GM12878 (cell line): ENCODE measurements around the gene KRT33A. TPM values are rescaled to one million over a fixed set of nuclear protein-coding genes. Genes with fewer than 3 reads are reported as not detected.

ENCODE experiments used
- ATAC-seq: fragments of 200-7000 bp; cut with Tn5 transposase; 3 replicates; pipeline ENCODE4 v1.9.1; 2020; ENCODE audit warnings: mild to moderate bottlenecking, moderate library complexity
- BruUV-seq: library from RNA; stranded (reverse); fragments of 400-500 nt; replicated peaks from 2 replicates; lab custom pipeline; 2021; lab: Mats Ljungman, UMichigan
- CTCF ChIA-PET: fragments of 300-600 bp; sonication (Branson Sonifier 250); formaldehyde crosslinking; extraction: SDS; loops from one replicate; lab custom pipeline; 2021; ENCODE audit warnings: inconsistent platforms; lab: Yijun Ruan, JAX
- POLR2A ChIA-PET: fragments of 350-600 bp; formaldehyde crosslinking; extraction: SDS; loops from one replicate; lab custom pipeline; 2021; ENCODE audit warnings: inconsistent platforms; lab: Charles Lee
- RAD21 ChIA-PET: fragments of 300-600 bp; sonication (Branson Sonifier 250); formaldehyde crosslinking; loops from one replicate; lab custom pipeline; 2023; ENCODE audit warnings: antibody characterized with exemption; ENCODE audit not compliant: unreplicated experiment; lab: Charles Lee
- SMC1A ChIA-PET: fragments of 300-600 bp; sonication (Branson Sonifier 250); formaldehyde crosslinking; loops from one replicate; lab custom pipeline; 2023; ENCODE audit not compliant: unreplicated experiment, uncharacterized antibody; lab: Charles Lee
- DNase-seq: peaks from one replicate; pipeline ENCODE4 v3.0.0-alpha.2; 2011; ENCODE audit warnings: low read depth, low spot score
- FAIRE-seq: peaks from 3 replicates; lab custom pipeline; 2011; peaks lifted over from hg19 to GRCh38; lab: Jason Lieb, UNC
- H2AFZ ChIP-seq: 2 replicates; pipeline ENCODE4 v1.6.0; 2011; ENCODE audit warnings: low read depth, low read length, control low read depth; ENCODE audit not compliant: control insufficient read depth
- H3K27ac ChIP-seq: 2 replicates; pipeline ENCODE4 v1.5.1; 2011; ENCODE audit warnings: control low read depth; ENCODE audit not compliant: control insufficient read depth, insufficient read depth
- H3K27me3 ChIP-seq, 2 experiments: replicated peaks in 1 of 2; 2 replicates each; pipeline versions ENCODE4 v1.6.0 to v1.6.1; 2011; ENCODE audit warnings: low read length in 1 of 2; ENCODE audit not compliant: control insufficient read depth in 2 of 2, insufficient read depth in 2 of 2
- H3K36me3 ChIP-seq, 2 experiments: 2 replicates each; pipeline ENCODE4 v1.5.1; 2011; ENCODE audit warnings: low read length in 1 of 2; ENCODE audit not compliant: control insufficient read depth in 2 of 2, insufficient read depth in 2 of 2
- H3K4me1 ChIP-seq: 2 replicates; pipeline ENCODE4 v1.6.1; 2011; ENCODE audit warnings: mild to moderate bottlenecking, low read length, moderate library complexity, mixed read lengths; ENCODE audit not compliant: control insufficient read depth, insufficient read depth
- H3K4me2 ChIP-seq: 2 replicates; pipeline ENCODE4 v1.6.0; 2011; ENCODE audit warnings: control low read depth; ENCODE audit not compliant: control insufficient read depth, insufficient read depth
- H3K4me3 ChIP-seq: fragments of 200-600 bp; sonication (generic); 2 replicates; pipeline ENCODE4 v1.5.1; 2016
- H3K79me2 ChIP-seq: 2 replicates; pipeline ENCODE4 v1.6.0; 2011; ENCODE audit warnings: low read length; ENCODE audit not compliant: control insufficient read depth, insufficient read depth
- H3K9ac ChIP-seq: 2 replicates; pipeline ENCODE4 v1.8.0; 2011; ENCODE audit warnings: low read length, control low read depth, mixed read lengths; ENCODE audit not compliant: control insufficient read depth, insufficient read depth
- H3K9me3 ChIP-seq: replicated peaks from 3 replicates; pipeline ENCODE4 v1.5.1; 2011; ENCODE audit warnings: mild to moderate bottlenecking, low read length; ENCODE audit not compliant: control insufficient read depth, insufficient read depth
- H4K20me1 ChIP-seq: 2 replicates; pipeline ENCODE4 v1.6.0; 2011; ENCODE audit not compliant: control insufficient read depth, insufficient read depth
- ASH2L ChIP-seq: fragments of 300-600, 200-600 bp; sonication (generic); IDR thresholded peaks from 2 replicates; pipeline ENCODE4 v1.6.1; 2017; ENCODE audit warnings: low read depth, mild to moderate bottlenecking, borderline replicate concordance
- ATF2 ChIP-seq: IDR thresholded peaks from 2 replicates; pipeline ENCODE4 v1.6.1; 2012; ENCODE audit warnings: low read length, inconsistent platforms
- CBX5 ChIP-seq: sonication (generic); IDR thresholded peaks from 2 replicates; pipeline ENCODE4 v1.6.1; 2016; ENCODE audit warnings: low read depth, moderate library complexity, mild to moderate bottlenecking, inconsistent platforms
- FOXK2 ChIP-seq: fragments of 450-650 bp; IDR thresholded peaks from 2 replicates; pipeline ENCODE4 v1.6.1; 2017; ENCODE audit warnings: mild to moderate bottlenecking, moderate library complexity
- HDAC2 ChIP-seq: fragments of 200-600 bp; sonication (generic); IDR thresholded peaks from 2 replicates; pipeline ENCODE4 v1.6.1; 2017
- JUNB ChIP-seq: IDR thresholded peaks from 2 replicates; pipeline ENCODE4 v1.6.1; 2016; ENCODE audit warnings: antibody characterized with exemption, mild to moderate bottlenecking
- MEF2A ChIP-seq: IDR thresholded peaks from 2 replicates; pipeline ENCODE4 v1.6.1; 2011; ENCODE audit warnings: low read depth, mild to moderate bottlenecking, low read length, moderate library complexity; ENCODE audit not compliant: insufficient read depth
- MEF2B ChIP-seq: fragments of 450-650 bp; IDR thresholded peaks from 2 replicates; pipeline ENCODE4 v1.6.1; 2018; ENCODE audit warnings: mild to moderate bottlenecking, moderate library complexity; ENCODE audit not compliant: partially characterized antibody, poor library complexity, severe bottlenecking
- MLLT1 ChIP-seq: fragments of 450-650 bp; IDR thresholded peaks from 2 replicates; pipeline ENCODE4 v1.6.1; 2016; ENCODE audit warnings: mild to moderate bottlenecking
- MYC ChIP-seq: IDR thresholded peaks from 2 replicates; pipeline ENCODE4 v1.6.1; 2011; ENCODE audit warnings: mild to moderate bottlenecking, low read length, moderate library complexity, inconsistent platforms; ENCODE audit not compliant: insufficient read depth, insufficient replicate concordance, insufficient read length, severe bottlenecking
- NR2F1 ChIP-seq: fragments of 450-650 bp; conservative IDR thresholded peaks from 2 replicates; pipeline ENCODE4 v1.6.1; 2017; ENCODE audit warnings: mild to moderate bottlenecking
- NRF1 ChIP-seq: conservative IDR thresholded peaks from 2 replicates; pipeline ENCODE4 v1.6.1; 2011; ENCODE audit warnings: mild to moderate bottlenecking, low read depth, low read length, improper control_type of control experiment
- POU2F2 ChIP-seq: IDR thresholded peaks from 3 replicates; pipeline ENCODE4 v1.6.1; 2011; ENCODE audit warnings: low read depth, mild to moderate bottlenecking, low read length, borderline replicate concordance
- SIN3A ChIP-seq: IDR thresholded peaks from 2 replicates; pipeline ENCODE4 v1.6.1; 2012; ENCODE audit warnings: low read depth, low read length, improper control_type of control experiment
- SMAD1 ChIP-seq: fragments of 450-650 bp; IDR thresholded peaks from 2 replicates; pipeline ENCODE4 v1.6.1; 2018; ENCODE audit warnings: mild to moderate bottlenecking, low read depth; ENCODE audit not compliant: partially characterized antibody
- SMAD5 ChIP-seq: IDR thresholded peaks from 2 replicates; pipeline ENCODE4 v1.6.1; 2016; ENCODE audit warnings: antibody characterized with exemption, low read depth
- SMARCA5 ChIP-seq: fragments of 450-650 bp; IDR thresholded peaks from 2 replicates; pipeline ENCODE4 v1.6.1; 2017; ENCODE audit warnings: mild to moderate bottlenecking
- SUZ12 ChIP-seq: fragments of 200-600 bp; sonication (generic); IDR thresholded peaks from one replicate; pipeline ENCODE4 v1.6.1; 2018; ENCODE audit warnings: antibody characterized with exemption, mild to moderate bottlenecking; ENCODE audit not compliant: unreplicated experiment
- USF1 ChIP-seq: IDR thresholded peaks from 2 replicates; pipeline ENCODE4 v1.6.1; 2011; ENCODE audit warnings: borderline replicate concordance, low read depth, mild to moderate bottlenecking, moderate library complexity, mixed read lengths, low read length; ENCODE audit not compliant: insufficient read depth; ENCODE audit errors: extremely low read length
- WGBS: methylation state at CpG from one replicate; pipeline ENCODE4 v1.1.6; 2016; ENCODE audit warnings: low lambda C conversion rate; ENCODE audit not compliant: insufficient replicate concordance, insufficient coverage; ENCODE audit errors: missing lambda C conversion rate; 5-methylcytosine and 5-hydroxymethylcytosine counted together
- in situ Hi-C: fragments of 300-500 bp; cut with MboI; formaldehyde crosslinking; loops from 9 replicates; pipeline ENCODE4 v1.14.3; 2018; ENCODE audit warnings: mixed read lengths
- intact Hi-C: fragments of 100-400 bp; cut with micrococcal nuclease; formaldehyde crosslinking; loops from one replicate; pipeline ENCODE4 v1.14.2; 2022; ENCODE audit not compliant: unreplicated experiment
- polyA plus RNA-seq, 11 experiments: library from polyadenylated mRNA; depleted of rRNA in 4 of 11; unstranded in 6 of 11; stranded (reverse) in 5 of 11; fragments of >200 nt; fragmentation: Nextera tagmentation in 4 of 11; fragmentation: Illumina TruSeq in 1 of 11; extraction: Ambion mirVana in 4 of 11; extraction: Trizol in 1 of 11; gene quantifications; 1 replicate in 1 of 11; 2 replicates in 10 of 11; pipeline versions ENCODE4 v1.2.1 to v1.2.3, GENCODE V29; 2011 to 2016; ENCODE audit warnings: inconsistent platforms in 2 of 11, missing spikeins in 2 of 11, low read depth in 1 of 11
- total RNA-seq, 4 experiments: library from RNA; depleted of rRNA in 3 of 4; stranded (reverse); fragments of >200 nt in 3 of 4; fragmentation: Illumina TruSeq in 1 of 4; extraction: Trizol in 1 of 4; gene quantifications; 2 replicates each; pipeline versions ENCODE4 v1.2.1 to v1.2.3, GENCODE V29; 2013 to 2021

Gene KRT33A
- total and polyA plus RNA-seq, 10 of the 15 experiments (the other 5 are each of a cell fraction or from before 2014, with no cell fraction given) = not detected

GRCh38 chr17:41332239-41332638, 18.4 kb downstream of the KRT33A start:
- Histone ChIP-seq H3K27ac (no peak overlapping the region), H3K4me1 (no peaks in the 10 kb centered on the region), H3K36me3 (no peaks in the 10 kb centered on the region), H2AFZ (no peak overlapping the region), H3K79me2 (no peaks in the 10 kb centered on the region), H3K4me2 (no peak overlapping the region), H3K9ac (no peak overlapping the region), H4K20me1 (no peaks in the 10 kb centered on the region), H3K9me3 (no peaks in the 10 kb centered on the region; the same call in 2 of the 3 replicates), H3K4me3 (no peak overlapping the region), H3K27me3 (no peaks in the 10 kb centered on the region; a peak in 1 of 4 replicates)
- DNase-seq (no peak), ATAC-seq (no peak), FAIRE-seq (no peak)
- intact Hi-C loops (no loop called here), in situ Hi-C loops (no loop called here)
- ChIA-PET SMC1A (no interaction called here), POLR2A (no interaction called here), RAD21 (no interaction called here), CTCF (interaction anchor here (0.9 to 3.2 kb wide), 3 partner anchors 10 to 335 kb away, joined by 3 to 14 read pairs (median 3); no protein-coding TSS in a partner anchor)
- no TSS peak for BruUV-seq
- TF ChIP-seq MYC = no peak
- TF ChIP-seq HDAC2 = no peak
- no peak for TF ChIP-seq SMAD1
- TF ChIP-seq NRF1 = no peak
- TF ChIP-seq JUNB = no peak
- no peak for TF ChIP-seq SIN3A
- no peak for TF ChIP-seq POU2F2
- TF ChIP-seq CBX5 = no peak
- no peak for TF ChIP-seq FOXK2
- no peak for TF ChIP-seq MEF2B
- no peak for TF ChIP-seq MLLT1
- no peak for TF ChIP-seq SMARCA5
- TF ChIP-seq MEF2A = no peak
- TF ChIP-seq USF1 = no peak
- TF ChIP-seq ASH2L = no peak
- no peak for TF ChIP-seq ATF2
- TF ChIP-seq SUZ12 = no peak
- no peak for TF ChIP-seq SMAD5
- TF ChIP-seq NR2F1 = no peak
- 0% methylated on average over 2 of the region's 2 CpGs for WGBS
